OCI-LY7 (cell line): ENCODE data around the gene DNM3.

Experiments used
- CTCF ChIP-seq: fragments of 200-600 bp; sonication (generic); conservative IDR thresholded peaks from 2 replicates; pipeline ENCODE4 v1.5.1; 2014; ENCODE audit warnings: mild to moderate bottlenecking, antibody characterized with exemption, low read length, moderate library complexity, mixed read lengths
- EZH2phosphoT487 ChIP-seq: fragments of 200-600 bp; sonication (generic); IDR thresholded peaks from 2 replicates; pipeline ENCODE4 v1.6.1; 2018; ENCODE audit warnings: low read depth, borderline replicate concordance, mild to moderate bottlenecking, mixed run types, antibody characterized with exemption, low read length, moderate library complexity, mixed read lengths

GRCh38 chr1:171902527-171902926, 61.2 kb downstream of the DNM3 start:
- no peak for TF ChIP-seq CTCF
- TF ChIP-seq EZH2phosphoT487: no peak
